Measurements from ENCODE around the gene BANP. TPM values are rescaled to one million over a fixed set of nuclear protein-coding genes. Genes with fewer than 3 reads are reported as not detected.

The BANP gene
- total and polyA plus RNA-seq, 2 donors (not counting 1 experiment from before 2014, with no cell fraction given): 9.3 to 31.0 TPM

DNA sequence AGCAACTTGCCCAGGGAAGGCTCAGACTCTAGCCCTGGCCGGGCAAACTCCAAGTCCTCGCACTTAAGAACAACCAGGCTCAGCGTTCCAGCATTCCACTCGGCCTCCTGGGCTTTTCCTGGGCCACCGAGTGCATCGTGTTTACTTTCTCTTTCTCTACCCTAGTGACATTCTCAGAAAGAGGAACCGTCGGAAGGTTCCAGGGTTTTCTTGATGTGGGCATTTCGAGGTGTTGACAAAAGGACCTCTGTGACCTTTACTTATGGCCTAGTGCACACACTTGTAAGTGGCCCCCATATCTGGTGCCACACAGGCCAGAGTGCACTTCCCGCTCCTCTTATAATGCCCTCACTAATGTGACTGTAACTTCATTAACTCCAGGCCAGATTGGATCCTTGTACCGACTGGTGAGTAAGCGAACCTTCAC, 3.1 kb upstream of the BANP start:
- Histone ChIP-seq H3K36me3 (ENCODE audit: control insufficient read depth, insufficient read depth, low read length) (no peaks in the 10 kb centered on the region), H3K9ac (ENCODE audit: insufficient read depth, low read length) (no peak overlapping the region), H3K4me2 (ENCODE audit: extremely low read depth, insufficient read depth, low read length) (no peak overlapping the region), H3K27ac (ENCODE audit: insufficient read depth, low read length) (no peak overlapping the region), H3K79me2 (ENCODE audit: control insufficient read depth, insufficient read depth, low read length) (peaks cover 15% of the 10 kb centered on the region), H4K20me1 (ENCODE audit: control insufficient read depth, extremely low read depth, insufficient read depth, low read length) (no peaks in the 10 kb centered on the region), H3K27me3 (ENCODE audit: control insufficient read depth, insufficient read depth, low read length) (no peaks in the 10 kb centered on the region), H3K4me3 (replicated peaks in 1 of 4; ENCODE audit: control extremely low read depth in 1 of 4, insufficient read depth in 1 of 4, low read depth in 3 of 4, low read length in 4 of 4) (no peak overlapping the region), H3K4me1 (ENCODE audit: control insufficient read depth, extremely low read depth, insufficient read depth, low read length) (no peaks in the 10 kb centered on the region), H3K9me3 (ENCODE audit: control insufficient read depth, insufficient read depth, low read depth, low read length) (no peaks in the 10 kb centered on the region), H2AFZ (ENCODE audit: low read length) (no peak overlapping the region)
- no peak for DNase-seq (ENCODE audit: low read depth in 2 of 2)
- TF ChIP-seq, protein P1, sequence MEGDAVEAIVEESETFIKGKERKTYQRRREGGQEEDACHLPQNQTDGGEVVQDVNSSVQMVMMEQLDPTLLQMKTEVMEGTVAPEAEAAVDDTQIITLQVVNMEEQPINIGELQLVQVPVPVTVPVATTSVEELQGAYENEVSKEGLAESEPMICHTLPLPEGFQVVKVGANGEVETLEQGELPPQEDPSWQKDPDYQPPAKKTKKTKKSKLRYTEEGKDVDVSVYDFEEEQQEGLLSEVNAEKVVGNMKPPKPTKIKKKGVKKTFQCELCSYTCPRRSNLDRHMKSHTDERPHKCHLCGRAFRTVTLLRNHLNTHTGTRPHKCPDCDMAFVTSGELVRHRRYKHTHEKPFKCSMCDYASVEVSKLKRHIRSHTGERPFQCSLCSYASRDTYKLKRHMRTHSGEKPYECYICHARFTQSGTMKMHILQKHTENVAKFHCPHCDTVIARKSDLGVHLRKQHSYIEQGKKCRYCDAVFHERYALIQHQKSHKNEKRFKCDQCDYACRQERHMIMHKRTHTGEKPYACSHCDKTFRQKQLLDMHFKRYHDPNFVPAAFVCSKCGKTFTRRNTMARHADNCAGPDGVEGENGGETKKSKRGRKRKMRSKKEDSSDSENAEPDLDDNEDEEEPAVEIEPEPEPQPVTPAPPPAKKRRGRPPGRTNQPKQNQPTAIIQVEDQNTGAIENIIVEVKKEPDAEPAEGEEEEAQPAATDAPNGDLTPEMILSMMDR (conservative IDR thresholded peaks at IDR 0.05 in 1 of 2, IDR thresholded peaks at IDR 0.05 in 1 of 2; ENCODE audit: low read depth in 1 of 2, low read length in 2 of 2): no peak
- no peak for TF ChIP-seq EZH2 (IDR thresholded peaks at IDR 0.05; ENCODE audit: low read length, missing control alignments)

DNA sequence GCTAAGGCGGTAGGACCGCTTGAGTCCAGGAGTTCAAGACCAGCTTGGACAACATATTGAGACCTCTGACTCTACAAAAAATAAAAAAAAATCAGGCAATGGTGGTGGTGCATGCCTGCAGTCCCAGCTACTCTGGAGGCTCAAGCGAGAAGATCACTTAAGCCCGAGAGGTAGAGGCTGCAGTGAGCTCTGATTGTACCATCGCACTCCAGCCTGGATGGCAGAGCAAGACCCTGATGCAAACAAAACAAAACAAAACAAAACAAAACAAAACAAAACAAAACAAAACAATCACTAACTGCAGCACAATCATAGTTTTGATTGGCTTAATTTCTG, 2.5 kb upstream of the BANP start:
- no peaks in the 10 kb centered on the region for H3K9me3 ChIP-seq (ENCODE audit: control insufficient read depth, insufficient read depth, low read depth, low read length)
- H3K4me3 ChIP-seq (replicated peaks in 1 of 4; ENCODE audit: control extremely low read depth in 1 of 4, insufficient read depth in 1 of 4, low read depth in 3 of 4, low read length in 4 of 4): no peak overlapping the region
- no peaks in the 10 kb centered on the region for H3K36me3 ChIP-seq (ENCODE audit: control insufficient read depth, insufficient read depth, low read length)
- H3K79me2 ChIP-seq (ENCODE audit: control insufficient read depth, insufficient read depth, low read length): peaks cover 21% of the 10 kb centered on the region
- no peak overlapping the region for H3K4me2 ChIP-seq (ENCODE audit: extremely low read depth, insufficient read depth, low read length)
- no peak overlapping the region for H3K9ac ChIP-seq (ENCODE audit: insufficient read depth, low read length)
- no peak for DNase-seq (ENCODE audit: low read depth in 2 of 2)
- H3K27ac ChIP-seq (ENCODE audit: insufficient read depth, low read length): no peak overlapping the region
- no peak for TF ChIP-seq EZH2 (IDR thresholded peaks at IDR 0.05; ENCODE audit: low read length, missing control alignments)
- TF ChIP-seq, protein P1 (conservative IDR thresholded peaks at IDR 0.05 in 1 of 2, IDR thresholded peaks at IDR 0.05 in 1 of 2; ENCODE audit: low read depth in 1 of 2, low read length in 2 of 2): no peak
- no peaks in the 10 kb centered on the region for H4K20me1 ChIP-seq (ENCODE audit: control insufficient read depth, extremely low read depth, insufficient read depth, low read length)
- no peaks in the 10 kb centered on the region for H3K4me1 ChIP-seq (ENCODE audit: control insufficient read depth, extremely low read depth, insufficient read depth, low read length)
- no peak overlapping the region for H2AFZ ChIP-seq (ENCODE audit: low read length)
- H3K27me3 ChIP-seq (ENCODE audit: control insufficient read depth, insufficient read depth, low read length): no peaks in the 10 kb centered on the region

DNA sequence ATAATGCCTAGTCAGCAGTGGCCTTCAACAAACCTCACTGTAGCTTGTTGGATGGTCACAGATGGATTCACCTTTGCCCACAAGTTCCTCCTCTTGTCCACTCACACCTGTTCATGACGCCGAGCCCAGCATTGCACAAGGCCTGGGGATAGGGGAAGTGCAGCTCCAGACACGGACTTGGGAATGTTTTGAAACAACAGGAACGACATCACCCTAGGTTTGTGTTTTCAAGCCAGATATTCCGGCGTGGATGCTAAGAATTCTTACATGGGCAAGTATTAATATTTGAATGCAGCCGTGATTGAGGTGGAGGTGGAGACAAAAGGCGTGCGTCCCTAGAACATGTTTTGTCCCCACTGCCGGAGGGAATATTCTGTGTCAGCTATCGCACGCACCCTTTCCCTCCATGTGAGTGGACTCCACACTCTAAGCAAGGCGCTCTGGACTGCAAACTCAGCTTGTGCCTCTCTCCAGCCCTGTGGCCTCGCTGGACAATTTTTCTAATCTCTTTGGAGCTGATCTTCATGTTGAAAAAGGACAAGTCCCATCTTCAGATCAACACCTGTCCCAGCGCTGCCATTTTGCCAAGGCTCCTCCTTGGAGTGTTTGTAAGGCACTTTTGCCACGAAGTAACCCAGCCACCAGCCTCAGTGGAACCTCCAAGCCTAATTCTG, 2.0 kb upstream of the BANP start:
- no peak for TF ChIP-seq EZH2 (IDR thresholded peaks at IDR 0.05; ENCODE audit: low read length, missing control alignments)
- TF ChIP-seq, protein P1 (conservative IDR thresholded peaks at IDR 0.05 in 1 of 2, IDR thresholded peaks at IDR 0.05 in 1 of 2; ENCODE audit: low read depth in 1 of 2, low read length in 2 of 2): no peak
- Histone ChIP-seq H3K36me3 (ENCODE audit: control insufficient read depth, insufficient read depth, low read length) (no peaks in the 10 kb centered on the region), H3K27me3 (ENCODE audit: control insufficient read depth, insufficient read depth, low read length) (no peaks in the 10 kb centered on the region), H3K79me2 (ENCODE audit: control insufficient read depth, insufficient read depth, low read length) (peaks cover 26% of the 10 kb centered on the region), H3K4me3 (replicated peaks in 1 of 4; ENCODE audit: control extremely low read depth in 1 of 4, insufficient read depth in 1 of 4, low read depth in 3 of 4, low read length in 4 of 4) (no peak overlapping the region), H3K4me2 (ENCODE audit: extremely low read depth, insufficient read depth, low read length) (no peak overlapping the region), H3K4me1 (ENCODE audit: control insufficient read depth, extremely low read depth, insufficient read depth, low read length) (no peaks in the 10 kb centered on the region), H3K27ac (ENCODE audit: insufficient read depth, low read length) (no peak overlapping the region), H3K9me3 (ENCODE audit: control insufficient read depth, insufficient read depth, low read depth, low read length) (no peaks in the 10 kb centered on the region), H2AFZ (ENCODE audit: low read length) (no peak overlapping the region), H3K9ac (ENCODE audit: insufficient read depth, low read length) (no peak overlapping the region), H4K20me1 (ENCODE audit: control insufficient read depth, extremely low read depth, insufficient read depth, low read length) (no peaks in the 10 kb centered on the region)
- DNase-seq (ENCODE audit: low read depth in 2 of 2): no peak

Data from fibroblast of lung (primary cell).